HG03571 (cell line): ENCODE measurements around the gene HSD11B1L.
"Not testable (repeated sequence)": the region's sequence is repeated elsewhere in the genome, so short reads cannot be mapped to it uniquely, and the experiment has no call there.

Experiments used
- ATAC-seq: cut with Tn5 transposase; IDR thresholded peaks from one replicate; pipeline ENCODE4 v1.9.1; 2021; ENCODE audit not compliant: unreplicated experiment

HSD11B1L gene

DNA sequence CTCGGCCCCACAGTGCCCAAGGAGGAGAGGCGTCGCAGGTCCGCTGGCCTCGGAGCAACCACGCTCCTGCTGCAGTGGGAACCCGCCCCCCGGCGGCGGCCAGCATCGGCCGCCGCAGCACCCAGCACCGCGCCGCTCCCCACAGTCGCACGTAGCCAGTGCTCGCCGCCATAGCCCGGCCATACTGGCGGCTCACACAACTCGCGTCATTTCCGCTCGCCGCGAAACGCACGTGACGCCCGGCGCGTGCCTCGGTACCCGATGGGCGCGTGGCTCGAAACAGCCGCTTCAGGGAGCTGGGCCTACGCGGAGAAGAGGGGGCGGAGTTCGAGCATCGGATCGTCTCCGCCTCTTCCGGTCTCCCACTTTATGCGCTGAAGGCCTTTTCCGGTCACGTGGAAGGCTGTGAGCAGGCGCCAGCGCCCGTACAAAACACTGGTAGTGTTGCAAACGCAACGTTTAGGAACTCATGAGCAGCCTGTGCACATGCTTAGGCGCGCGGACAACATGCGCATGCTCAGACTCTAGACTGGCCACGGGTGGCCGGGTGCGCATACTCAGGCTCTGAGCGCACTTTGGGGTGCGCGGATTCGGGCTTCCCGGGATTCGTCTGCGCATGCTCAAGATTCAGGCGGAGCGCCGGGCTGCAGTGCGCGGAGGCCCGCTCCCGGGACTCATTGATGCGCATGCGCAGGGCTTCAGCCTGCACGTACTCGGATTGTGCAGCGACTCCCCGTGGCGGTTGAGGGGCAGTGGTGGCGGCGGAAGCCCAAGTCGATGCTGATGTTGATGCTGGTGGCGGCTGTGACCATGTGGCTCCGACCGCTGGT lies 39.3 kb downstream of the HSD11B1L start, which contains the start of the genes CATSPERD and LONP1:
Gene CATSPERD (plus strand): TSS at position 677 of the 830 bp plus-strand sequence. CDS start 101 bp downstream, at position 778.
Gene LONP1 (minus strand): TSS at position 186 of the 830 bp plus-strand sequence. CDS start 14 bp downstream, at position 172.
- peak; percentile 83 for ATAC-seq

- ATAC-seq: no peak
Measured at GRCh38 chr19:5727453-5728050, 46.7 kb downstream of the HSD11B1L start.

DNA sequence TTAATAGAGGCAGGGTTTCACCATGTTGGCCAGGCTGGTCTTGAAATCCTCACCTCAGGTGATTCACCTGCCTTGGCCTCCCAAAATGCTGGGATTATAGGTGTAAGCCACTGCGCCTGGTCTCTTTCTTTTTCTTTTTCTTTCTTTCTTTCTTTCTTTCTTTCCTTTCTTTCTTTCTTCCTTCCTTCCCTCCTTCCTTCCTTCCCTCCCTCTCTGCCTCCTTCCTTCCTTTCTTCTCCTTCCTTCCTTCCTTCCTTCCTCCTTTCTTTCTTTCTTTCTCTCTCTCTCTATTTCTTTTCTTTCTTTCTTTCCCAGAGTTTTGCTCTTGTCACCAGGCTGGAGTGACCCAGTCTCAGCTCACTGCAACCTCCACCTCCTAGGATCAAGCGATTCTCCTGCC lies 52.3 kb downstream of the HSD11B1L start:
- ATAC-seq: not testable (repeated sequence)
